ENCODE measurements around the gene TEX28.
"Not testable (repeated sequence)": the region's sequence is repeated elsewhere in the genome, so short reads cannot be mapped to it uniquely, and the experiment has no call there.

Gene TEX28

DNA sequence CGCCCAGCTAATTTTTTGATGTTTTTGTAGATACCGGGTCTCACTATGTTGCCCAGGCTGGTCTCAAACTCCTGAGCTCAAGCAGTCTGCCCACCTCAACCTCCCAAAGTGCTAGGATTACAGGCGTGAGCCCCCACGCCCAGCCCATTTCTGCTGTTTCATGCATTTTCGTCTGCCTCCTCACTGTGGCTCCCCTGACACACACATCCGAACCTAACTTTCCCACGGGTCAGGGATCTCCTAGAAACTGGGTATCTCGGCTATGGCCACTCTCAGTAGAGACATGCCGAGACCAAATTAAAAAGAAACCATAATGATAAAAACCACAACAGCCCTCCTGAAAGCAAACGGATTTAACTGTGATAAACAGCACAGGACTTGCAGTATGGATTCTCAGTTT, 46.8 kb downstream of the TEX28 start:
- not testable (repeated sequence) for DNase-seq (ENCODE audit: low read depth); H3K4me3 ChIP-seq (ENCODE audit: control insufficient read depth, low read depth, low read length)

DNA sequence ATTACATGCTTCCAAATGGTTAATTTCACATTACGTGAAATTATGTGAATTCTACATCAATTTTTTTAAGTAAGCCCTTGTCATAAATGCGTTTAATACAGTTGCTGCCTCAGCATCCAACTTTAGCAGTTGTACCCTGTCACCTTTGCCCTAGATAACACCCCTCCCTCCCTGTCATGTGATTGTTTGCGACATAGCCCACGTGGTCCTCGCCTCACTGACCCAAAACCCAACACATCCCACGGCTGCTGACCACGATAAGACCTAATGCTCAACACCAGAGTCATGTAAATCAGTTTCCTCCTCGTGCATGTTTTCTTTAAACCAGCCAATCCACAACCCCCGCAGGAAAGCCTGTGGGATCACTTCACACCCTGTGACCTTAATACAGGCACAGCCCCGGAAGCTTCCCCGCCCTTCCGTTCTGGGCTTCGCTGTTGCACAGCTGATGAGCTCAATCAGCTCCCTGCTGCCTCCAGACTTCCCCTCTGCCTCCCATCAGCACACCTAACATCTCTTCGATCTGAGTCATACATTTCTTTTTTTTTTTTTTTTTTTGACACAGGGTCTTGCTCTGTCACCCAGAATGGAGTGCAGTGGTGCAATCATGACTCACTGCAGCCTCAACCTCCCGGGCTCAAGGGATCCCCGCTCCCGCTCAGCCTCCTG, 47.4 kb downstream of the TEX28 start:
- not testable (repeated sequence) for H3K4me3 ChIP-seq (ENCODE audit: control insufficient read depth, low read depth, low read length); DNase-seq (ENCODE audit: low read depth)

DNA sequence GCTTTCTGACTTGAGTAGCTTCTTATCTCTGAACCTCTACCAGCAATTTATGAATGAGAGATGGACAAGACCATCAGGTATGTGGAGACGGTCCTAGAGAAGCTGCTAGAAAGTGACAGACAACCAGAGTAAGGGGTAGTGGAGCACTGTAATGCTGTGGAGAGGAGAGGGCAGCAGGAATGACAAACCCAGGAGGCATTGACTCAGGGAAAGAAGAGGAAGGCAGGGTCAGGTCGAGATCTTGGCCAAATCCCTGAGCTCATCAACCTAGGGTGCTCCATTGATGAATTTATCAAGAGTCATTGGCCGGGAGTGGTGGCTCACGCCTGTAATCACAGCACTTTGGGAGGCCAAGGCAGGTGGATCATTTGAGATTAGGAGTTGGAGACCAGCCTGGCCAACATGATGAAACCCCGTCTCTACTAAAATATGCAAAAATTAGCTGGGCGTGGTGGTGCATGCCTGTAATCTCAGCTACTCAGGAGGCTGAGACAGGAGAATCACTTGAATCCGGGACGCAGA, 54.9 kb downstream of the TEX28 start:
- H3K4me3 ChIP-seq (ENCODE audit: control insufficient read depth, low read depth, low read length); DNase-seq (ENCODE audit: low read depth): not testable (repeated sequence)

- DNase-seq (ENCODE audit: low read depth); H3K4me3 ChIP-seq (ENCODE audit: control insufficient read depth, low read depth, low read length): not testable (repeated sequence)
These were observed 55.9 kb downstream of the TEX28 start for GRCh38 chrX:154238939-154239559.

- DNase-seq (ENCODE audit: low read depth); H3K4me3 ChIP-seq (ENCODE audit: control insufficient read depth, low read depth, low read length): not testable (repeated sequence)
These were observed 61.3 kb downstream of the TEX28 start for GRCh38 chrX:154233620-154234019.

GRCh38 chrX:154231443-154231842, 63.5 kb downstream of the TEX28 start:
- not testable (repeated sequence) for DNase-seq (ENCODE audit: low read depth); H3K4me3 ChIP-seq (ENCODE audit: control insufficient read depth, low read depth, low read length)

DNA sequence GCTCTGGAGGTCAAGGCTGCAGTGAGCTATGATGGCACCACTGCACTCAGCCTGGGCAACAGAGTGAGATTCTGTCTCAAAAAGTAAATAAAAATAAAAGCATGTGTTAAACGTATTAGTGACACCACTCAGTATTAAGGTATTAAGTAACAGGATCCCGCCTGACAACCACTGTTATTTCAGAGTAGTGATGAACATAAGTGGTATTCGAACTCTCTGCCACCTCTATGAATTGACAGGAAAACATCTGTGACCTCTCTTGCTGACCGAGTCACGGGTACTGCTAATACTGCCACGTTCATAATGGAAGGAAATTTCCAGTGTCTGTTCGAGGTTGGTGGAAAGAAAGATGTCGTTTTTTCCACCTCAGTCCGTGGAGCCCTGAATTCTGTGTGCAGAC, 68.2 kb downstream of the TEX28 start:
- not testable (repeated sequence) for DNase-seq (ENCODE audit: low read depth); H3K4me3 ChIP-seq (ENCODE audit: control insufficient read depth, low read depth, low read length)

DNA sequence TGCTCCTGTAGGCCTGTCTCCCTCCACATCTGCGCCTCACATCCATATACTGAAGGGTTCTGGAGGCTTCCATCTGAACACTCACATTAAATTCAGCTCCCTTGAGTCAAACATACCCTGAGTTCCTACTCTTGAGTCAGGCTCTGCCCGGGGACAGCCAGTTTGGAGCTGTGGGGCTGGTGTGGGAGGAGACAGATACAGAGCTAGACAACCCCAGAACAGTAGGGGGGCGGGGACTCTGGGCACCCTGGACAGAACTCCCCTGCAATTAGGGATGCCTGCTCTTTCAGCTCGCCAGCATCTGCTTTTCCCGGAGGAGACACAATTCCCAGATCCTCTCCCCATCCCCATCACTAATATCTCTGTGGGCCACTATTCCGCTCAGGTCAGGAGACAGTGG, 69.6 kb downstream of the TEX28 start:
- not testable (repeated sequence) for H3K4me3 ChIP-seq (ENCODE audit: control insufficient read depth, low read depth, low read length); DNase-seq (ENCODE audit: low read depth)
